OCI-M2 (cell line): Measurements from ENCODE around the gene SPAG4.

Experiments used
- DNase-seq: peaks from one replicate; lab custom pipeline; 2025; ENCODE audit not compliant: unreplicated experiment; lab: John Stamatoyannopoulos, UW

Gene SPAG4

DNA sequence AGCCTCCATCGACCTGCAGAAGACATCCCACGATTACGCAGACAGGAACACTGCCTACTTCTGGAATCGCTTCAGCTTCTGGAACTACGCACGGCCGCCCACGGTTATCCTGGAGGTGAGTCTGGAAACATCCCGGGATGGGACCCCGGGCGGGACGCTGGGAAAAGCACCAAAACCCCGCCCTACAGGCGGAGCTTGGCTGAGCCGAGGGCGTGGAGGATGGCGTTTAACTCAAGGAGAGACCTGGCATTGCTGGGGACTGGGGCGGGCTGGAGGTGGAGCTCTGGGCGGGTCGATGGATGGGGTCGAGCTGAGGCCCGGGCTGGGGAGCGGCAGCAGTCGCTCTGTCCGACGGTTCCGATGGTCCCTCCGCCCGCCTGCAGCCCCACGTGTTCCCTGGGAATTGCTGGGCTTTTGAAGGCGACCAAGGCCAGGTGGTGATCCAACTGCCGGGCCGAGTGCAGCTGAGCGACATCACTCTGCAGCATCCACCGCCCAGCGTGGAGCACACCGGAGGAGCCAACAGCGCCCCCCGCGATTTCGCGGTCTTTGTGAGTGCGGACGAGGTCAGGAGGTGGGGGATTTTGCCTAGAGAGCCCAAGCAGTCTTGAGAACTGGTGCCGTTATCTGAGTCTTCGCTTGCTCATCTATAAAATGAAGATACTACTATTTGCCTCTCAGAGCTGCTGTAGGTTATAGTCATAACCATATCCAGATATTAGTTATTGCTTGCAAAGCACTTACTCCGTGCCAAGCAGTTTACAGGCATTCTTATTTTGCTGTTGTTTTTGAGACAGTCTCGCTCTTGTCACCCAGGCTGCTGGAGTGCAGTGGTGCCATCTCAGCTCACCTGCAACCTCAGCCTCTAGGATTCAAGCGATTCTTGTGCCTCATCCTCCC, 3.8 kb downstream of the SPAG4 start:
- no peak for DNase-seq

DNA sequence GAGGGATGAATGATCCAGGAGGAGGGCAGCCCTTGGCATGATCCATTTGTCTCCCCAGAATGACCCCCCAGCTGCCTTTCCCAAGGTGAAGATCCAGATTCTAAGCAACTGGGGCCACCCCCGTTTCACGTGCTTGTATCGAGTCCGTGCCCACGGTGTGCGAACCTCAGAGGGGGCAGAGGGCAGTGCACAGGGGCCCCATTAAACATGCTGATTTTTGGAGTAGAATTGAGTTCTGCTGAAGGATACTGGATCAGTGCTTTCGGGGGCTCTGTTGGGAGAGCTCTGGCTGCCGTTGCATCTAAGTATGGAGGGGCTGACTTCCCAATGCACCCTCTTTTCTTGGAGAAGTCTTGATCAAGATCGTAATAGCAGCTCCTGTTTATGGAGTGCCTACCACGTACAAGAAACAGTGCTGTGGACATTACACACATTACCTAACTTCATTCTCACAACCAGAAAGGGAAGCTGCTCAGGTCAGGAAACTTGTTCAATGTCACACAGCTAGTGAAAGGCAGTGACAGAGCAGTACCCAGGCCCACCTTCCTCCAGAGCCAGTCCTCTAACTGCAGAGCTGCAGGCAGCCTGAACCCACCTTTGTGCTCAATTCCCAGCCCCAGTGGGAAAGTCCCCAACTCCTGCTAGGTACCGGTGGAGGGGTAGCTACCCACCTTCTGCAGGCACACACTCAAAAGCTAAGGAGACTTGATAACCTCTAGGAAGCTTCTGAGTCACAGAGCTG, 5.4 kb downstream of the SPAG4 start:
- DNase-seq = no peak

DNA sequence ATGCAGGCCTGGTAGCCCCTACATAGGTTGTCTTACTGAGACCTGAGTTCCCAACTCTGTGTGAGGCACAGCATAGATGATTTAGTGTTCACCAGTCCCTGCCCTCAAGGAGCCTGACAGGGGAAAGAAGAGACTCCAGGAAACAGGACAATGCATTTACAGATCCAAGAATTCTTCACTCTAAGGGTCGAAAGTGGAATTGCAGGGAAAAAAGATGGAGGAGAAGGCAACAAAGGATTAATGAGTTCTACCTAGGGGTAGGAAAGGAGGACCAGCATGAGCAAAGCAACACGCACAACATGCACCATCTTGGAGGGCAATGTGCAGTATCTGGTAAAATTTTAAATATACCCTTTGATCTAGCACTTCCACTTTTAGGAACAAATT, 5.9 kb downstream of the SPAG4 start:
- DNase-seq = no peak

DNA sequence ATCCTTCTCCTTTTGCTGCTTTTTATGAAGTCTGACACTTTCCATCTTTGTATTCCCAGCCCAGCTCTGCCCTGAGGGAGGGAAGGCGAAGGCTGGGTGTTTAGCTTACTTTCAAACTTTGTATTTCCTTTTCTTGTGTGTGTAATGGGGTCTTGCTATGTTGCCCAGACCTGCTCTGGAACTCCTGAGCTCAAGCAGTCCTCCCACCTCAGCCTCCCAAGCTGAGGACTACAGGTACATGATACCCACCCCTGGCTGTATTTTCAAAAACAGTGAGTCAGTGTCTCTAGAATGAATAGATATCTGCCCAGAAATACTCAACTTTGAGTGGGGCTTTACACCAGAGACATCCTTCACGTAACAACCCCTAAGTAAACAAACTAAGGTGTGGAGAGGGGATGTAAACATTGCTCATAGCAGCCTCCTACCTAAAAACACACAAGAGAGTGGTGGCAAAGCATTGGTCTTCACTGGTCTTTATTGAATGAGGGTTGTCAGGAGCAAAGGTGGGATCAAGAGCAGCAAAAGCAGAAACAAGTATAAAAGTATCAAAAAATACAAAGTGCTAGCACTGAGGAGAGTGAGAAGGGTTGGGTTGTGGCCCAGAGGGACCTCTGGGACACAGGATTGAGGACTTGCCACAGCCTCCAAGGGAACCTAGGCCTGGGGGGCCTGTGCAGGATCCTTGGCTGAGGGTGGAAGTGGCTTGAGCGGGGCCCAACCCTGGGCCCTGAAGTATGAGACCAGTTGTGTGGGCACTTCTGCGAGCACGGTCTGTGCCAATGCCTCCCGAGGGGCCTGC, 10.2 kb downstream of the SPAG4 start:
- no peak for DNase-seq

DNA sequence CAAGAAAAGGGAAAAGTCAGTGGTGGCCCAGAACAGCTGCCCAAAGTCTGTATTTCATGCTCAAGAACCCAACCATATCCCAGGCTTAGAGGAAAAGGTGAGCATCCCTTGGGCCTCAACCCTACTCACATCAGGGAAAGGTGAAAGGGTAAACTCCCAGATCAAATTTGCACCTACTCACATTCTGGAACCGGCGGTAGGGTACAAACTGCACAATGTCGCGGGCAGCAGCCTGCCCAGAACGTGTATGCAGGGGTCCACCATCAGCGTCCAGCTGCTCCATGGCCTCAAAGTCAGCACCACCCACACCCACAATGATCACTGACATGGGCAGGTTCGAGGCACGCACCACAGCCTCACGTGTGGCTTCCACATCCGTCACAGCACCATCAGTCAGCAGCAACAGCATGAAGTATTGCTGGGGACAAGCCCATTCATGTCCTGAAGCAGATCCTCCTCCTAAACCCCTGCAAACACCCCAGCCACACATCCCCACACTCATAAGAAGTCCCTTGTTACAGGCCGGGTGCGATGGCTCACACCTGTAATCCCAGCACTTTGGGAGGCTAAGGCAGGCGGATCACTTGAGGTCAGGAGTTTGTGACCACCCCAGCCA, 10.9 kb downstream of the SPAG4 start:
- DNase-seq = no peak

DNA sequence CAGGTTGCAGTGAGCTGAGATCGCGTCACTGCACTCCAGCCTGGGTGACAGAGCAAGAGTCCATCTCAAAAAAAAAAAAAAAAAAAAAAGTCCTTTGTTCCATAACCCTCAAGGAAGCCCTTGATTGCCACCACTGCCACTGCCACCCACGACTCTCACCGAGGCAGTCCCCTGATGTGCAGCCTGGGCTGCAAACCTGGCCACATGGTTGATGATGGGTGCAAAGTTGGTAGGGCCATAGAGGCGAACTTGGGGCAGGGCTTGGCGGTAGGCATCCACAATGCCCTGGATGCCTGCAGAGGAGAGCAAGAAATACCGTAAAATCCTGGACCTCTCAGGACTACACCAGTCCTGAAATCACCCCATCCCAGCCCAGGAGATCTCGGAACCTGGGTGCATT, 11.5 kb downstream of the SPAG4 start:
- DNase-seq = no peak

DNA sequence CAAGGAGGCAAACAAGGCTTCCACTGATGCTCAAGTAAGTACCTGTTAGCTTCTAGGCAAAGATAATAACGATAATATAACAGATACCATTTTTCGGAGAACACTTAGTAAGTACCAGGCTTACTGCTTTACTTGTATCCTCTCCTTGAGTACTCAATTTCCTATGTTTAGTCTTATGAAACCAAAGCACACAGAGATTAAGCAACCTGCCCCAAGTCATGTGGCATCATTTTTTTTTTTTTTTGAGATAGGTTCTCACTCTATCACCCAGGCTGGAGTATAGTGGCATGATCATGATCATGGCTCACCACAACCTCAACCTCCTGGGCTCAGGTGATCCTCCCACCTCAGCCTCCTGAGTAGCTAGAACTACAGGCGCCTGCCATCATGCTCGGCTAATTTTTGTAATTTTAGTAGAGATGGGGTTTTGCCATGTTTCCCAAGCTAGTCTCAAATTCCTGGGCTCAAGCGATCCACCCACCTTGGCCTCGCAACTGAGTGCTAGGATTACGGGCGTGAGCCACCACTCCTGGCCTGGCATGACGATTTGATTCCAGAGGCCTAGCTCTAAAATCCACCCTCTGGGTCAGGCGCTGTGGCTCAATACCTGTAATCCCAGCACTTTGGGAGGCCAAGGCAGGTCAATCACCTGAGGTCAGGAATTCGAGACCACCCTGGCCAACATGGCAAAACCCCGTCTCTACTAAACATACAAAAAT, 14.0 kb downstream of the SPAG4 start:
- no peak for DNase-seq

DNA sequence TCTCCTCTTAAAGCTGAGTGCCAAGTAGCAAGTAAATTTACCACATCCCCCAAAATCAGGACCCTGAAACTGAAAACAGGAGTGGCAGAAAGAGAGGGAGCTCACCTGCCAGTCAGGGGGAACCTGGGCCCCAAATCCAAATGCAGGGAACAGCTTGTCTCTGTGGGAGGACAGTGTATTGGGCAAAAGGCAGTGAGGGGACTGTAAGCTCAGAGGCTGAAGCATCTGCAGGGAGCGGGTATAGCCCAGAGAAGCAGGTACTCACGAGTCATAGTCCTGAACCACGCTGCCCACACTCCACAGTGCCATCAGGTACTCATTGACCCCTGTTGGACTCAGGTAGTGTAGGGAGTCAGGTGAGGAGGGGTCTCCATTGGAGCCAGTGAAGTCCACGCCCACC, 15.0 kb downstream of the SPAG4 start:
- no peak for DNase-seq

DNA sequence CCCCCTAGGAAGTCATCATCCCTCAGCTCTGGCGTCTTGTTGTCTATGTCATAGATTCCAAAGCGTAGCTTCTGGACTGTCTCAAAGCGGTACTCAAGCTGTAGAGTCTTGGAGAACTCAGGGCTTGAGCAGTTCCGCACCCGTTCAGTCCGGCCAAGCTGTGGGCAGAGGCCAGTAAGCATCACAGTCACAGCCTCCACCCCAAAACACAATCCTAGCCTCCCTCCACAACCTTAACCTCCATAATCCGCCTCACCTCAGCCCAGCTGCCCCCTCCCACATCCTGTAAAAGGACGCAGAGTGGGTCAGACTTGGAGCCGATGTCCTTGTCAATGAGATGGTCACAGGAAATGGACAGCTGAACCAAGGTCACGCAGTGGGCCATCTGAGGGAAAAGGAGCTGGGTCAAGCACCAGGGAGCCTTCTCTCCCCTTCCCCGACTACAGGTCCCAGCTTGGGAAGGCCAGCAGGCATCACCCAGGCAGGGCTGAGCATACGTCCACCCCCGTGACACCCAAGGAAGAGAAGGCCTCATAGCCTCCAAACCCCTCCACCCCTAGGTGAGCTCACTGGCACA, 17.0 kb downstream of the SPAG4 start:
- DNase-seq = no peak

DNA sequence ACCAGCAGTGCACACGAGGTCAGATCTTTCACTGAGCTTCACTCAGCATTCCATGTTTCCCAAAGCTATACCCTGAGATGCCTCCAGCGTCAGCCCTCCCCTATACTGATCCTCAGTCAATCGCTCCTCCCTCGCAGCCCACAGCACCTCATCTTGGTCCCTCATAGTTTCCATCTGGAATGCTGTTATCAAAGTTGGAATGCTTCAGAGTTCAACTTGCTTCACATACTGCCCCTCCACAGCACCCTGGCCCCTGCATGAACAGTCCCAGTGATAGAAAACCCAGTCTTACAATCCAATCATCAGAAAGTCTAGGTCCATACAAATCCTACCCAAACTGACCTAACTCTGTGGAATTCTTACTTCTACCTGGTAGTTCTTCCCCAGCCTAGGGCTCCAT, 20.0 kb downstream of the SPAG4 start:
- no peak for DNase-seq

DNA sequence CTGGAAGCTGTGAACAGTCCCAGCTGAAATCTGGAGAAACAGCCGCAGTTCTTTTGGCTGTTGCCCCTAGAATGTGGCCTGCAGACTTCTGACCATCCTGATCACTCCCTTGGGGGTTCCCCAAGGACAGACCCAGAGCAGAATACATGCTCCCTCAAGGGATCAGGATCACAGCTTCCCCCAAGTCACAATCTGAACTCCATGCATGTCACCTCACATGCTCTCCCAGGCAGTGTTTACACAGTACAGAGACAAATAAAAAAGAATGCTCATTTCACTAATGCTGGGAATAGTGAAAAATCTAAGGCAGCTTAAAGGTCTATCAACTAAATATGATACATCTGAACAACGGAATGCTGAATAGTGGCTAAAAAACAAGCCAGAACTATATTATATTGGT, 20.5 kb downstream of the SPAG4 start:
- DNase-seq = no peak

DNA sequence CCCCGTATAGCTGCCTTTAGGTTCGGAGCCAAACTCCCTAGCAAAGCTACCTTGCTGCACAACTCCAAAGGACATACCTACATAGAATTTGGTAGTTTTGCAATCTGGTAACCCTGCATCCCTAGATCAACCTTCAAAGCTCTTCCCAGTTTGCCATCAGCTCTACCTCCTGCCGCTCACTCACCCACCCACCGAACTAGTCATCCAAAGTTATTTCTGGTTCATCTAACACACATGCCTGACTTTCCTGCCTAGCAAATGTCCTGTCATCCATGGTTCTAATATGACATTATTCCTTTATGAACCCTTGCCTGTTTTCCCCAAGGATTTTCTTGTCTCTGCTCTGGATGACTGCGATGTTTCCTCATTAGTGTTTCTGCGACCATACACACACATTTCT, 21.6 kb downstream of the SPAG4 start:
- no peak for DNase-seq

DNA sequence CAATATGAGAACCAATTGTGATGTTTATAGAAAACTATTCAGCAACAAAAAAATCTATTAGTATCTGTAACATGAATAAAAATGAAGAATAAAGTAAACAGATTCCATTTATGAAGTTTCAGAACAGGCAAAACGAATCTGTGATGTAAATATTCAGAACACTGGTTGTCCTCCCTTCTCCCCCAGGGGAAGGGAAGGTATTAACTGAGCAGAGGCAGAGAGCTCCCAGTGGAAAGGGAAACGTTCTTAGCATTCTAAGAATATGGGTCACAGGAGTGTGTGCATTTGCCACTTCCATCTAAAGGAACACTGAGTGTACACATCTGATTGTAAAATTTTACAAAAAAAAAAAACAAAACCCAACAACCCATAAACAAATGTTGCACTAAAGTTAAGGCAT, 23.1 kb downstream of the SPAG4 start:
- DNase-seq = no peak

DNA sequence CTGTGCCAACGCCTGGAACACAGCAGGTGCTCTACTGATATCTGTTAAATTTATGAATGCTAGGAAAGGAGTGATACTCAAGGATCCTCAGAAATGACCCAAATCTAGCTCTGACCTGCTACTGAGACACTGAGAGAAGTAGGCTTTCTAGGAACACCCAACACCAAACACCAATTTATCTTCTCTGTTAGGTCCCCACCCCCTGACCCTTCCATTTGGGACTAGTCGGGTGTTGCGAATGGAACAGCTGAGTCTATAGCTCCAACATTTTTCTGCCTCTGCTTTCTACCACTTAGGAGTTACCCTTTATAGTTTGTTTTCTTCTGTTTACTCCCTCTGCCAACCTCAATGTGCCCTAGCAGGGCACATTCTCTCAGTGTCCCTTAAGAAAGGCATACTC, 25.1 kb downstream of the SPAG4 start:
- no peak for DNase-seq

DNA sequence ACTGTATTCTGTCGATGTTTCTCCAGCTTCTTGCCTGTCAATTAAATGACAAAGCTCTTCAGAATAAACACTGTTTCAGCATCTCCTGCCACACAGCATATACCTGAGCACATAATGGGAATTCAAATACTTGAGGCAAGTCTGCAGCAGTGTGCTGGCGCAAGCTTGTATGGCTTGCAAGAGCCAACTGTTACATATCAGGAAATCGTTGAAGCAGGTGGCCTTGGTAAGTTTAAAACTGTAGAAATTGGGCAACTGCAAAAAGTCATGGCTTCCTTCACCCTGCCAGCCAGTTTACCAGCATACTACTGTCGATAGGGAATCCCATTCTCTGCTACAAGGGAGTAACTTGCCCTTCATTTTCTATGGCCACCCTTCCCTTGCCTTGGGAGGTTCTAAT, 26.1 kb downstream of the SPAG4 start:
- no peak for DNase-seq

DNA sequence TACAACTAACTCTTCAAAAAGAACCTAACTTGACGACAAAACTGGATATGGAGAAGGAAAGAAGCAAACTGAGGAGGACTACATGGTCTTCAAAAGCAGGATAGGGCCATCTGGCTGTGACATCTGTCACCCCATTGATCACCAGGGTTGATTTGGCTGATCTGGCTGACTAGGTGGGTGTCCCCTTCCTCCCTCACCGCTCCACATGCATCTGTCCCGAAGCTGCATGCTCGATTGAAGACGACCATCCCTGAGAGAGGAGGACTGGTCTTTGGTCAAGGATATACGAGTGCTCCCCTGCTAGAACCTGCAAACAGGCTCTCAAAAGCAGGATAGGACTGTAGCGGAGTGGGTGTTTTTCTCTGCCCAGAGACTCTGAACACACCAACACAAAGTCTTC, 27.4 kb downstream of the SPAG4 start:
- DNase-seq = no peak

DNA sequence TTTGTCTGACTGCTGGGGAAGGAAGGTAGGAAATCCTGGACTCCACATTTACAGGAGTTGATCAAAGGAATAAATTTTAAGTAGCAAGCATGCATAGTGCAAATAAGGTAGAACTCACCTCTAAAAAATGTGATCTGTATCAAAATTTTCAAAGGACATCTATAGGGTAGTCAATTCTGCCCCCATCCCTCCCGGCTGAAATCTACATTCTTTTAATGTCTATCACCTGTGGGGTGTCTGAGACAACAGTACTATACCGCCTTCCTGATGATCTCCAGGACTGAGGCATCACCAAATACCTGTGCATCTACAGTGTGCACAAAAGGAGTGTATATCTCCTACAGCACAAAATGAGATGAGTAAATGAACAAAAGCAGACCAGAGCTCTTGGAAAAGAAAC, 29.2 kb downstream of the SPAG4 start:
- DNase-seq = no peak

DNA sequence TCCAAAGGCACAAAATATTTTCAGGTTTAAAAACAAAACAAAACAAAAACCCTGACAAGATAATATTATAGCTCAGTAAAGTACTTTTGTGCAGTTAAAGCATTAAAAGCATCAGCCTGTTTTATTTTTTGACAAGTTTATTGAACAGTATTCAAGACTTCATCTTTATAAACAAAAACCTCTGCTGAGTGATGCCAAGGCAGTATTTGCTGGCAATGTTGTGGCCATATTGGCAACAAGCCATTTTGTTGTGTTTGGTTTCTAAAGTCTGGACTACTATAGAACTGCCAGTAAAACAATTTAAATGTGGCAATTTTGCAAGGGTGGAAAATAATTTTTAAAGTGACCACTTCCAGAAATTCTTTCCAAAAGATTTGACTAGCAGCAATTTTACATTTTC, 33.2 kb downstream of the SPAG4 start:
- DNase-seq = no peak

DNA sequence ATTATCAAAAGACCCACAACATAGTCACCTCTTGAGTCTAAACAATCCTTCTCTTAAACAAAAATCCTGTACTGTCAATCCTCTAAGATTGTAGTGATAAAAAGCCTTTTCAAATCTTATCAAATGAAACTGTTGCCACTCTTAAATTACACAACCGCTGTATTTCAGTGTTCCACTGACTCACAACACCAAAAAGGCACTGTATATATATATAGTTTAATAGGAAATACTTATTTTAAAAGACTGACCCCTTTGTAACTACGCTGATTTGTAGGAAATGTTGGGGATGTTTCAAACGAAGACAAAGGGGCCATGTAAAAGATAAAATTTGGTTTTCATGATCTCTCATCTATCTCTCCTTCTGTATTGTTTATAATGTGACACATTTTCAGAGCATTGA, 35.0 kb downstream of the SPAG4 start:
- DNase-seq = no peak

DNA sequence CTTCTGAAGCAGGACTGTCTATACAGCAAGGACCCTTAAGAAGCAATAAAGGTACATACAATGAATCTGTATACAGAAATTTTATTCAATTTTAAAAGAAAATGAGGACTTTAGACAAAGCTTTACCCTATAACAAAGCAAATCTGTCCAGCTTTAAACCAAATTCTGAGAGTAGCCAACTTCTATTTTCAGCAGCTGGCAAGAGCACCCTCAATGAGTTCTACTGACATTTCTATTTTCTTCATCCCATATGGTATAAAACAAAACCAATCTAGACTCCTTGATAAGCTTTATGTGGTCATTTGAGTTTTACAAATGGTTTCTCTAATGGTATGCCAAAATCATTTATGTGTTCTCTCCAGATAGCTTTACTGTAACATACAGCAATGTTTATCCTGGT, 36.3 kb downstream of the SPAG4 start:
- no peak for DNase-seq
